K562 (cell line): ENCODE data around the gene POLR1A. TPM values are rescaled to one million over a fixed set of nuclear protein-coding genes. Genes with fewer than 3 reads are reported as not detected.
A peak's percentile ranks its signal among the peaks of the same experiment; 100 is the strongest.

Experiments used
- ELF1 ChIP-seq: fragments of 200-800 bp; sonication (Bioruptor generic); IDR thresholded peaks from 2 replicates; pipeline ENCODE4 v1.6.1; 2016; ENCODE audit warnings: missing genetic modification characterization, missing compliant biosample characterization
- ZNF592 ChIP-seq: fragments of 450-650 bp; IDR thresholded peaks from 2 replicates; pipeline ENCODE4 v1.6.1; 2017; ENCODE audit warnings: antibody characterized with exemption, mild to moderate bottlenecking
- ZNF740 ChIP-seq, 3 experiments: fragments of 200-800 bp in 1 of 3; sonication (Bioruptor generic) in 1 of 3; sonication (generic) in 1 of 3; formaldehyde crosslinking in 1 of 3; IDR thresholded peaks; 2 replicates each; pipeline versions ENCODE4 v1.6.1 to v1.8.0; 2016 to 2022; ENCODE audit warnings: mild to moderate bottlenecking in 2 of 3, missing compliant biosample characterization in 2 of 3, missing genetic modification characterization in 2 of 3, missing genetic modification reagents in 1 of 3
- polyA plus RNA-seq, 8 experiments: library from polyadenylated mRNA; depleted of rRNA in 4 of 8; stranded (reverse) in 5 of 8; unstranded in 3 of 8; fragments of >200 nt; fragmentation: Nextera tagmentation in 2 of 8; fragmentation: Illumina TruSeq in 1 of 8; extraction: Ambion mirVana in 2 of 8; extraction: Trizol in 1 of 8; gene quantifications; 2 replicates each; pipeline versions ENCODE4 v1.2.1 to v1.2.3, GENCODE V29; 2011 to 2014; ENCODE audit warnings: inconsistent platforms in 1 of 8, missing spikeins in 1 of 8
- total RNA-seq, 7 experiments: library from RNA; depleted of rRNA in 6 of 7; stranded (reverse); fragments of >200 nt in 6 of 7; fragmentation: Illumina TruSeq in 2 of 7; extraction: Trizol in 2 of 7; gene quantifications; 2 replicates each; pipeline versions ENCODE4 v1.2.1 to v1.2.3, GENCODE V29; 2011 to 2021; ENCODE audit warnings: low replicate concordance in 1 of 7

Gene POLR1A
- total and polyA plus RNA-seq, 9 of the 15 experiments (the other 6 are each of a cell fraction or from before 2014, with no cell fraction given), result 3.0 to 72.1 (median 21.8) TPM

GRCh38 chr2:85995648-85996529 is 109.8 kb downstream of the POLR1A start (continued):
- TF ChIP-seq ZNF592, result 0 out of 2 replicates have a peak, but pooled peaks have one; percentile 20
- TF ChIP-seq ZNF740 (CRISPR knock-in tag; IDR thresholded peaks at IDR 0.05), result no peak
- no peak for TF ChIP-seq ZNF740 (tag; IDR thresholded peaks at IDR 0.05)
- TF ChIP-seq ELF1 (tag), result 0 out of 2 replicates have a peak, but pooled peaks have one; percentile 6
